ENCODE data around the gene PDS5A. TPM values are rescaled to one million over a fixed set of nuclear protein-coding genes. Genes with fewer than 3 reads are reported as not detected.
"Not testable (repeated sequence)": the region's sequence is repeated elsewhere in the genome, so short reads cannot be mapped to it uniquely, and the experiment has no call there.

The PDS5A gene
- total RNA-seq, 2 donors from 2014 or later = 52.3 to 56.6 TPM

- intact Hi-C loops (cut with DNase I) = no loop called here
- no peak for DNase-seq (ENCODE audit: low spot score)
Observed at GRCh38 chr4:39855909-39856512, 121.7 kb downstream of the PDS5A start.

GRCh38 chr4:39852636-39853035, 125.1 kb downstream of the PDS5A start:
- intact Hi-C loops (cut with DNase I) = no loop called here

GRCh38 chr4:39850727-39851126, 127.0 kb downstream of the PDS5A start:
- DNase-seq (ENCODE audit: low spot score) = no peak
- intact Hi-C loops (cut with DNase I) = no loop called here

More at GRCh38 chr4:39852636-39853035, 125.1 kb downstream of the PDS5A start:
- DNase-seq (ENCODE audit: low spot score) = no peak

GRCh38 chr4:39846705-39847104, 131.0 kb downstream of the PDS5A start:
- no peak for DNase-seq (ENCODE audit: low spot score)
- intact Hi-C loops (cut with DNase I) = no loop called here

- intact Hi-C loops (cut with DNase I) = no loop called here
- no peak for DNase-seq (ENCODE audit: low spot score)
Observed at GRCh38 chr4:39846120-39846519, 131.6 kb downstream of the PDS5A start.

GRCh38 chr4:39841894-39842293, 135.8 kb downstream of the PDS5A start:
- intact Hi-C loops (cut with DNase I) = no loop called here
- no peak for DNase-seq (ENCODE audit: low spot score)

- intact Hi-C loops (cut with DNase I); DNase-seq (ENCODE audit: low spot score): not testable (repeated sequence)
Observed at GRCh38 chr4:39840516-39840915, 137.2 kb downstream of the PDS5A start.

GRCh38 chr4:39840027-39840426, 137.7 kb downstream of the PDS5A start:
- intact Hi-C loops (cut with DNase I) = no loop called here
- DNase-seq (ENCODE audit: low spot score) = no peak

- intact Hi-C loops (cut with DNase I); DNase-seq (ENCODE audit: low spot score): not testable (repeated sequence)
Observed at GRCh38 chr4:39838431-39838830, 139.3 kb downstream of the PDS5A start.

- no peak for DNase-seq (ENCODE audit: low spot score)
- intact Hi-C loops (cut with DNase I) = no loop called here
Observed at GRCh38 chr4:39834269-39834668, 143.4 kb downstream of the PDS5A start.

- no peak for DNase-seq (ENCODE audit: low spot score)
- intact Hi-C loops (cut with DNase I) = no loop called here
Observed at GRCh38 chr4:39825741-39826231, 151.9 kb downstream of the PDS5A start.

- DNase-seq (ENCODE audit: low spot score) = no peak
- intact Hi-C loops (cut with DNase I) = no loop called here
Observed at GRCh38 chr4:39825090-39825489, 152.6 kb downstream of the PDS5A start.

GRCh38 chr4:39823191-39823590, 154.5 kb downstream of the PDS5A start:
- intact Hi-C loops (cut with DNase I) = no loop called here
- DNase-seq (ENCODE audit: low spot score) = no peak

- intact Hi-C loops (cut with DNase I) = no loop called here
- DNase-seq (ENCODE audit: low spot score) = no peak
Observed at GRCh38 chr4:39822662-39823061, 155.0 kb downstream of the PDS5A start.

GRCh38 chr4:39821951-39822350, 155.8 kb downstream of the PDS5A start:
- no peak for DNase-seq (ENCODE audit: low spot score)
- intact Hi-C loops (cut with DNase I) = no loop called here

- DNase-seq (ENCODE audit: low spot score) = no peak
- intact Hi-C loops (cut with DNase I) = no loop called here
Observed at GRCh38 chr4:39820186-39820585, 157.5 kb downstream of the PDS5A start.

- no peak for DNase-seq (ENCODE audit: low spot score)
- intact Hi-C loops (cut with DNase I) = no loop called here
Observed at GRCh38 chr4:39818646-39819045, 159.1 kb downstream of the PDS5A start.

GRCh38 chr4:39814403-39815185, 163.1 kb downstream of the PDS5A start:
- intact Hi-C loops (cut with DNase I) = no loop called here

GRCh38 chr4:39813761-39814160, 163.9 kb downstream of the PDS5A start:
- DNase-seq (ENCODE audit: low spot score); intact Hi-C loops (cut with DNase I): not testable (repeated sequence)

More at GRCh38 chr4:39814403-39815185, 163.1 kb downstream of the PDS5A start:
- DNase-seq (ENCODE audit: low spot score) = no peak

GRCh38 chr4:39813033-39813432, 164.7 kb downstream of the PDS5A start:
- intact Hi-C loops (cut with DNase I); DNase-seq (ENCODE audit: low spot score): not testable (repeated sequence)

- intact Hi-C loops (cut with DNase I) = no loop called here
- no peak for DNase-seq (ENCODE audit: low spot score)
Observed at GRCh38 chr4:39812500-39812899, 165.2 kb downstream of the PDS5A start.
